Kidney (tissue), 14 donors: ENCODE results near the gene METTL13. TPM values are rescaled to one million over a fixed set of nuclear protein-coding genes. Genes with fewer than 3 reads are reported as not detected.

ENCODE experiments used
- DNase-seq, 5 donors: peaks; one replicate each; pipeline ENCODE4 v3.0.0-alpha.2; 2013 to 2020
- FAIRE-seq: peaks from 2 replicates; lab custom pipeline; 2012; peaks lifted over from hg19 to GRCh38; lab: Jason Lieb, UNC
- H3K27ac ChIP-seq, 2 donors: one replicate each; pipeline ENCODE4 v1.7.0; 2013; ENCODE audit warnings: low read depth in 2 of 2, low read length in 2 of 2, inconsistent platforms in 1 of 2
- H3K27me3 ChIP-seq: one replicate; pipeline ENCODE4 v1.7.1; 2013; ENCODE audit warnings: low read length, inconsistent platforms; ENCODE audit not compliant: control insufficient read depth, insufficient read depth
- H3K36me3 ChIP-seq, 3 donors: one replicate each; pipeline versions ENCODE4 v1.7.0 to v1.7.1; 2013; ENCODE audit warnings: low read length in 3 of 3, control low read depth in 1 of 3, inconsistent platforms in 1 of 3; ENCODE audit not compliant: insufficient read depth in 3 of 3, control insufficient read depth in 2 of 3
- H3K4me1 ChIP-seq, 3 donors: one replicate each; pipeline versions ENCODE4 v1.7.0 to v1.7.1; 2013; ENCODE audit warnings: low read length in 3 of 3, inconsistent platforms in 1 of 3, low read depth in 1 of 3; ENCODE audit not compliant: control insufficient read depth in 2 of 3, insufficient read depth in 2 of 3
- H3K4me3 ChIP-seq, 3 donors: one replicate each; pipeline versions ENCODE4 v1.7.0 to v1.8.1; 2013; ENCODE audit warnings: low read length in 3 of 3, control low read depth in 1 of 3, inconsistent platforms in 1 of 3
- H3K9ac ChIP-seq, 3 donors: one replicate each; pipeline versions ENCODE4 v1.7.0 to v1.7.1; 2013; ENCODE audit warnings: low read length in 3 of 3, control low read depth in 1 of 3, inconsistent platforms in 1 of 3
- H3K9me3 ChIP-seq, 3 donors: one replicate each; pipeline versions ENCODE4 v1.7.0 to v1.7.1; 2013; ENCODE audit warnings: low read length in 3 of 3, control low read depth in 1 of 3, inconsistent platforms in 1 of 3; ENCODE audit not compliant: control insufficient read depth in 2 of 3, insufficient read depth in 1 of 3
- intact Hi-C: fragments of 100-400 bp; cut with DNase I; formaldehyde crosslinking; loops from one replicate; pipeline ENCODE4 v1.11.1; 2022
- polyA plus RNA-seq: library from polyadenylated mRNA; stranded (reverse); fragments of 350-450 nt; fragmentation: Illumina TruSeq; extraction: RNeasy Lipid Tissue Mini Kit (QIAGEN cat#74804); gene quantifications from one replicate; pipeline ENCODE4 v1.2.3, GENCODE V29; 2014; ENCODE audit warnings: low read depth, low replicate concordance; ENCODE audit not compliant: insufficient read depth
- total RNA-seq: library from RNA; stranded (reverse); fragmentation: NEBNext Ultra II Directional; extraction: Animal tissue kit (Norgen Biotek cat#: 25700); gene quantifications from one replicate; pipeline ENCODE4 v1.2.1, GENCODE V29; 2021
- TF ChIP-seq, protein P1 (sequence below): IDR thresholded peaks from 3 replicates; pipeline ENCODE4 v1.5.1; 2012; ENCODE audit warnings: mild to moderate bottlenecking, moderate library complexity, borderline replicate concordance; ENCODE audit not compliant: insufficient read depth; ENCODE audit errors: extremely low read depth
- donor health status: control.
- donor health status: control.
- donor health status: control.
- donor health status: control.
- donor health status: control.
- donor health status: DM: yes; HTN: yes; CAD: no.
- donor health status: Normal renal cell carcinoma (clear cell type).

Gene METTL13
- total and polyA plus RNA-seq, 2 donors from 2014 or later: 24.5 to 29.0 TPM

DNA sequence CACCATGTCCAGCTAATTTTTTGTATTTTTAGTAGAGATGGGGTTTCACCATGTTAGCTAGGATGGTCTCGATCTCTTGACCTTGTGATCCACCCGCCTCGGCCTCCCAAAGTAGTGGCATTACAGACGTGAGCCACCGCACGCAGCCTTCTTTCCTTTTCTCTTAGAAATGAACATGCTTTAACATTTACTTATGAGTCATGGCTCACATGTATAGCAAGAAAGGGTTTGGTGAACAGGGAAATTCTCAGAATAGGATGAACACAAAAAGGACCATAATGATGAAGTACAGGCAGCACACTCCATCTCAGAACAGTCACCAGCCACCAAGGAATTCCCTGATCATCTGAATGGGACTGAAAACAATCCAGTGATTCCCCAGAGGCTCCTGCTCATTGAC lies 30.2 kb upstream of the METTL13 start:
- intact Hi-C loops: no loop called here
- H3K9ac ChIP-seq: no peak overlapping the region
- H3K27me3 ChIP-seq: no peaks in the 10 kb centered on the region
- no peak for DNase-seq
- no peaks in the 10 kb centered on the region for H3K4me1 ChIP-seq
- TF ChIP-seq, protein P1, sequence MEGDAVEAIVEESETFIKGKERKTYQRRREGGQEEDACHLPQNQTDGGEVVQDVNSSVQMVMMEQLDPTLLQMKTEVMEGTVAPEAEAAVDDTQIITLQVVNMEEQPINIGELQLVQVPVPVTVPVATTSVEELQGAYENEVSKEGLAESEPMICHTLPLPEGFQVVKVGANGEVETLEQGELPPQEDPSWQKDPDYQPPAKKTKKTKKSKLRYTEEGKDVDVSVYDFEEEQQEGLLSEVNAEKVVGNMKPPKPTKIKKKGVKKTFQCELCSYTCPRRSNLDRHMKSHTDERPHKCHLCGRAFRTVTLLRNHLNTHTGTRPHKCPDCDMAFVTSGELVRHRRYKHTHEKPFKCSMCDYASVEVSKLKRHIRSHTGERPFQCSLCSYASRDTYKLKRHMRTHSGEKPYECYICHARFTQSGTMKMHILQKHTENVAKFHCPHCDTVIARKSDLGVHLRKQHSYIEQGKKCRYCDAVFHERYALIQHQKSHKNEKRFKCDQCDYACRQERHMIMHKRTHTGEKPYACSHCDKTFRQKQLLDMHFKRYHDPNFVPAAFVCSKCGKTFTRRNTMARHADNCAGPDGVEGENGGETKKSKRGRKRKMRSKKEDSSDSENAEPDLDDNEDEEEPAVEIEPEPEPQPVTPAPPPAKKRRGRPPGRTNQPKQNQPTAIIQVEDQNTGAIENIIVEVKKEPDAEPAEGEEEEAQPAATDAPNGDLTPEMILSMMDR: no peak
- no peak overlapping the region for H3K27ac ChIP-seq
- no peaks in the 10 kb centered on the region for H3K36me3 ChIP-seq
- no peak for FAIRE-seq
- no peaks in the 10 kb centered on the region for H3K9me3 ChIP-seq
- no peak overlapping the region for H3K4me3 ChIP-seq

DNA sequence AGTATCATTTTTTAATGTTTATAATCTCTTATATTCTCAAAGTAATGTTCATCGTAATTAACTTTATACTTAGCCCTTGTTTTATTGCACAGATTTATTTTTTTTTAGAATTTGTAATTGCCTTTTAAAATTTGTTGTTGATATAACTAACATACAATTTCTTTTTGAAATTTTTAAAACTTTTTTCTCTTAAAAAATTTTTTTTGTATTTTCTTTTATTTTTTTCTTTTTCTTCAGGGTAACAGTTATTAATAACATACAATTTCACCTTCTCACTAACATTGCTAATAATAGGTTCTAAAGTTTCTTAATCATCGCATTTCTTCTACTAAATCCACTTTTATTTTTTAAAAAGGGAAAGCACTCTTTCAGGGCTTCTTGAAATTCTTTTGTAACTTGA lies 28.3 kb upstream of the METTL13 start:
- H3K9me3 ChIP-seq: no peaks in the 10 kb centered on the region
- H3K9ac ChIP-seq: no peak overlapping the region
- H3K4me1 ChIP-seq: no peaks in the 10 kb centered on the region
- TF ChIP-seq, protein P1: no peak
- no peak overlapping the region for H3K27ac ChIP-seq
- no peak overlapping the region for H3K4me3 ChIP-seq
- no peaks in the 10 kb centered on the region for H3K27me3 ChIP-seq
- no peaks in the 10 kb centered on the region for H3K36me3 ChIP-seq
- FAIRE-seq: peak; percentile 3
- DNase-seq: no peak
- intact Hi-C loops: no loop called here

DNA sequence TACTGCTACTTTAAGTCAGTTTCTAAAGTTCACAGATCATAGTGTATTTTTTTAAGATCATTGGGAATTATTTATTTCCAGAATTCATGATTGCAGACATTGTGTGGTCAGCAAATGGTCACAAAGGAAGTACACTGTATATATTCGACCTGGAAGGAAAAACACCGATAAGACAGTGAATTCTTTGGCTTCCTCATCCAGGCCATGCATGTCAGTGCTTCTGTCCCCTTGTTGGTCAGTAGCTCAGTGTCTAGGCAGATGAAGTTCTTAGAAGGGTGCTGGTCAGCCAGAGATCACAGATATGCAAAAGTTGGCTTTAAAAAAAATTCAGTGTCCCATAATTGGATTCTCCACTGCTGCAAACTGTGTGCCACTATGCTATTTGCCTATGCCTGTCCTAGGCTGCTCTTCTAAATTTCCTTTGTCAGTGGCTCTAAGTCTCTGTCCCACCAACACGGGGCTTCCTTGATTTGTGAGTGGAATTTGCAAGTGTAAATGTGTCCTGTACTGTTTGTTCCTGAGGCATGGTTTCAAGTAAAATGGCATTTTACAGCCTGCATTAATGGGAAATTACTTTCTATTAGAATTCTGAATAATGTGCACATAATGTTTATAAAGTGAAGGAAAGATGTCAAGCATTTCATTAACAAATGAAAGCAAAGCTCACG lies 27.6 kb upstream of the METTL13 start:
- TF ChIP-seq, protein P1: no peak
- Histone ChIP-seq H3K9ac (no peak overlapping the region), H3K27ac (no peak overlapping the region), H3K4me3 (no peak overlapping the region), H3K4me1 (no peaks in the 10 kb centered on the region), H3K9me3 (no peaks in the 10 kb centered on the region), H3K36me3 (no peaks in the 10 kb centered on the region), H3K27me3 (no peaks in the 10 kb centered on the region)
- intact Hi-C loops: no loop called here
- DNase-seq (no peak), FAIRE-seq (no peak)

DNA sequence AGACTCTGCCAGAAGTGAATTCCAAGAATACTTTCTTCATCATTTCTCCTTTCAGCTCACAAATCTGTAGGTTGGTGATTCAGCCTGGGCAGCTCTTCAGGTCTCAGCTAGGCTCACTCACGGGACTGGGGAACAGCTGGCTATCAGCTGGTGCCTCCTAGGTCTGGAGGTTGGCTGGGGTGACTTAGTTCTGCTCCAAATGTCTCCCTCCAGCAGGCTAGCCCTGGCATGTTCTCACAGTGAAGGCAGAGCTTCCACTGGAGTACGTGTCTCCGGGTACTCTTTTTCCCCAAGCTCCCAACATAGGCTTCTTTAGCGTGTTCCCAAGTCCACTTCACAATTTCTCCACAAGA lies 27.1 kb upstream of the METTL13 start:
- no peak for FAIRE-seq
- Histone ChIP-seq H3K36me3 (no peaks in the 10 kb centered on the region), H3K9me3 (no peaks in the 10 kb centered on the region), H3K4me3 (no peak overlapping the region), H3K27ac (no peak overlapping the region), H3K27me3 (no peaks in the 10 kb centered on the region), H3K9ac (no peak overlapping the region), H3K4me1 (no peaks in the 10 kb centered on the region)
- TF ChIP-seq, protein P1: no peak
- DNase-seq: no peak
- intact Hi-C loops: no loop called here
